ENCODE measurements around the gene IFI44.

The IFI44 gene

GRCh38 chr1:78652019-78652560 is 2.5 kb downstream of the IFI44 start:
- DNase-seq: no peak

GRCh38 chr1:78658901-78659300 is 9.3 kb downstream of the IFI44 start:
- DNase-seq: no peak

- DNase-seq: no peak
Observed at GRCh38 chr1:78663923-78664322, 14.3 kb downstream of the IFI44 start.

GRCh38 chr1:78664763-78665162 is 15.1 kb downstream of the IFI44 start:
- DNase-seq: no peak

GRCh38 chr1:78665809-78666208 is 16.2 kb downstream of the IFI44 start:
- no peak for DNase-seq

GRCh38 chr1:78667939-78668338 is 18.3 kb downstream of the IFI44 start:
- no peak for DNase-seq

GRCh38 chr1:78668427-78668826 is 18.8 kb downstream of the IFI44 start:
- no peak for DNase-seq

GRCh38 chr1:78672428-78672827 is 22.8 kb downstream of the IFI44 start:
- no peak for DNase-seq

GRCh38 chr1:78673120-78673519 is 23.5 kb downstream of the IFI44 start:
- no peak for DNase-seq

GRCh38 chr1:78676347-78676982 is 26.8 kb downstream of the IFI44 start:
- DNase-seq: peak; percentile 9

- no peak for DNase-seq
Observed at GRCh38 chr1:78676993-78677392, 27.4 kb downstream of the IFI44 start.

- DNase-seq: no peak
Observed at GRCh38 chr1:78677788-78678187, 28.2 kb downstream of the IFI44 start.

GRCh38 chr1:78678324-78678723 is 28.7 kb downstream of the IFI44 start:
- no peak for DNase-seq

- DNase-seq: no peak
Observed at GRCh38 chr1:78681265-78681664, 31.6 kb downstream of the IFI44 start.

GRCh38 chr1:78682496-78682895 is 32.9 kb downstream of the IFI44 start:
- no peak for DNase-seq

- DNase-seq: no peak
Observed at GRCh38 chr1:78683079-78683478, 33.4 kb downstream of the IFI44 start.

GRCh38 chr1:78687315-78687714 is 37.7 kb downstream of the IFI44 start:
- DNase-seq: no peak

- DNase-seq: no peak
Observed at GRCh38 chr1:78687914-78688313, 38.3 kb downstream of the IFI44 start.

GRCh38 chr1:78688697-78689096 is 39.1 kb downstream of the IFI44 start:
- DNase-seq: no peak

- no peak for DNase-seq
Observed at GRCh38 chr1:78690516-78690915, 40.9 kb downstream of the IFI44 start.

- no peak for DNase-seq
Observed at GRCh38 chr1:78691995-78692747, 42.5 kb downstream of the IFI44 start.

- DNase-seq: no peak
Observed at GRCh38 chr1:78699813-78700212, 50.2 kb downstream of the IFI44 start.

GRCh38 chr1:78702426-78702825 is 52.8 kb downstream of the IFI44 start:
- DNase-seq: no peak

- DNase-seq: no peak
Observed at GRCh38 chr1:78703806-78704205, 54.2 kb downstream of the IFI44 start.

All from NCI-H526 treated with DMSO at 0.1 percent for 48 hours (cell line).